Stimulated activated CD8-positive, alpha-beta memory T cell treated with anti-CD3 and anti-CD28 coated beads, Interleukin-12 subunit alpha, Interleukin-12 subunit beta, amount 100 ng/mL, for 24 hours (primary cell): ENCODE data around the gene ERC1.
"Not testable (repeated sequence)": the region's sequence is repeated elsewhere in the genome, so short reads cannot be mapped to it uniquely, and the experiment has no call there.

ENCODE experiments used
- DNase-seq: peaks from one replicate; pipeline ENCODE4 v3.0.0-alpha.2; 2020; ENCODE audit errors: extremely low read depth

Gene ERC1

GRCh38 chr12:1284611-1285010 is 293.6 kb downstream of the ERC1 start:
- DNase-seq: no peak

GRCh38 chr12:1287446-1287975 is 296.5 kb downstream of the ERC1 start:
- DNase-seq: no peak

- DNase-seq: no peak
Observed at GRCh38 chr12:1288333-1288732, 297.3 kb downstream of the ERC1 start.

GRCh38 chr12:1289371-1290155 is 298.5 kb downstream of the ERC1 start:
- DNase-seq: no peak

- no peak for DNase-seq
Observed at GRCh38 chr12:1290716-1291115, 299.7 kb downstream of the ERC1 start.

- no peak for DNase-seq
Observed at GRCh38 chr12:1291601-1292332, 300.7 kb downstream of the ERC1 start.

- no peak for DNase-seq
Observed at GRCh38 chr12:1293901-1294300, 302.9 kb downstream of the ERC1 start.

- no peak for DNase-seq
Observed at GRCh38 chr12:1297206-1297605, 306.2 kb downstream of the ERC1 start.

- no peak for DNase-seq
Observed at GRCh38 chr12:1297639-1298175, 306.7 kb downstream of the ERC1 start.

GRCh38 chr12:1300460-1300859 is 309.4 kb downstream of the ERC1 start:
- no peak for DNase-seq

- no peak for DNase-seq
Observed at GRCh38 chr12:1302201-1302870, 311.3 kb downstream of the ERC1 start.

GRCh38 chr12:1305063-1305434 is 314.0 kb downstream of the ERC1 start:
- no peak for DNase-seq

- no peak for DNase-seq
Observed at GRCh38 chr12:1305791-1306500, 314.9 kb downstream of the ERC1 start.

- no peak for DNase-seq
Observed at GRCh38 chr12:1306817-1307216, 315.8 kb downstream of the ERC1 start.

- DNase-seq: no peak
Observed at GRCh38 chr12:1307796-1308195, 316.8 kb downstream of the ERC1 start.

GRCh38 chr12:1309613-1310012 is 318.6 kb downstream of the ERC1 start:
- no peak for DNase-seq

GRCh38 chr12:1310653-1311052 is 319.6 kb downstream of the ERC1 start:
- DNase-seq: no peak

- no peak for DNase-seq
Observed at GRCh38 chr12:1311145-1311544, 320.1 kb downstream of the ERC1 start.

- no peak for DNase-seq
Observed at GRCh38 chr12:1313906-1314305, 322.9 kb downstream of the ERC1 start.

GRCh38 chr12:1314523-1314922 is 323.5 kb downstream of the ERC1 start:
- no peak for DNase-seq

- DNase-seq: not testable (repeated sequence)
Observed at GRCh38 chr12:1316991-1317390, 326.0 kb downstream of the ERC1 start.
